HepG2 (cell line): ENCODE data around the gene CTSA. TPM values are rescaled to one million over a fixed set of nuclear protein-coding genes. Genes with fewer than 3 reads are reported as not detected.

Experiments used
- ARID4A ChIP-seq: sonication (generic); formaldehyde crosslinking; IDR thresholded peaks from 2 replicates; pipeline ENCODE4 v1.5.0; 2020; ENCODE audit warnings: mild to moderate bottlenecking, missing genetic modification reagents, borderline replicate concordance
- BRD4 ChIP-seq: sonication (generic); formaldehyde crosslinking; IDR thresholded peaks from 2 replicates; pipeline ENCODE4 v1.4.0; 2020; ENCODE audit warnings: missing genetic modification reagents
- CCDC6 ChIP-seq: sonication (generic); formaldehyde crosslinking; IDR thresholded peaks from 2 replicates; pipeline ENCODE4 v1.8.1; 2022; ENCODE audit warnings: mild to moderate bottlenecking, missing genetic modification reagents, moderate library complexity
- GZF1 ChIP-seq: sonication (generic); formaldehyde crosslinking; IDR thresholded peaks from 2 replicates; pipeline ENCODE4 v1.5.1; 2020; ENCODE audit warnings: mild to moderate bottlenecking, missing genetic modification reagents
- KDM1A ChIP-seq: IDR thresholded peaks from 2 replicates; pipeline ENCODE4 v1.6.1; 2016; ENCODE audit warnings: missing compliant biosample characterization
- LCORL ChIP-seq, 2 experiments: fragments of 450-650 bp in 1 of 2; sonication (generic) in 1 of 2; formaldehyde crosslinking in 1 of 2; IDR thresholded peaks; 2 replicates each; pipeline versions ENCODE4 v1.5.0 to v1.6.1; 2017 to 2020; ENCODE audit warnings: antibody characterized with exemption in 1 of 2, missing genetic modification reagents in 1 of 2
- POGK ChIP-seq: sonication (generic); formaldehyde crosslinking; conservative IDR thresholded peaks from 2 replicates; pipeline ENCODE4 v1.8.0; 2022; ENCODE audit warnings: mild to moderate bottlenecking, moderate library complexity, missing genetic modification reagents
- SMAD1 ChIP-seq: sonication (generic); formaldehyde crosslinking; IDR thresholded peaks from 2 replicates; pipeline ENCODE4 v1.4.0; 2020; ENCODE audit warnings: missing genetic modification reagents, low read depth, mild to moderate bottlenecking, borderline replicate concordance
- TCF7L2 ChIP-seq: IDR thresholded peaks from 2 replicates; pipeline ENCODE4 v1.6.1; 2011; ENCODE audit warnings: mild to moderate bottlenecking, low read depth, low read length, moderate library complexity
- ZNF564 ChIP-seq: sonication (generic); formaldehyde crosslinking; IDR thresholded peaks from 2 replicates; pipeline ENCODE4 v1.8.1; 2023; ENCODE audit warnings: mild to moderate bottlenecking, missing genetic modification reagents
- ZNF609 ChIP-seq: sonication (generic); formaldehyde crosslinking; IDR thresholded peaks from 2 replicates; pipeline ENCODE4 v1.4.0; 2020; ENCODE audit warnings: mild to moderate bottlenecking, missing genetic modification reagents, borderline replicate concordance
- ZNF652 ChIP-seq: IDR thresholded peaks from 2 replicates; pipeline ENCODE4 v1.6.1; 2016; ENCODE audit warnings: low read depth, borderline replicate concordance
- ZNF672 ChIP-seq: sonication (generic); formaldehyde crosslinking; IDR thresholded peaks from 2 replicates; pipeline ENCODE4 v1.8.1; 2022; ENCODE audit warnings: missing genetic modification reagents
- ZNF746 ChIP-seq: sonication (generic); formaldehyde crosslinking; IDR thresholded peaks from 2 replicates; pipeline ENCODE4 v1.8.0; 2022; ENCODE audit warnings: mild to moderate bottlenecking, missing genetic modification reagents
- polyA plus RNA-seq, 8 experiments: library from polyadenylated mRNA; depleted of rRNA in 3 of 8; stranded (reverse) in 7 of 8; unstranded in 1 of 8; fragments of >200 nt; fragmentation: Illumina TruSeq in 4 of 8; extraction: Trizol in 4 of 8; gene quantifications; 2 replicates each; pipeline versions ENCODE4 v1.2.1 to v1.2.3, GENCODE V29; 2011 to 2016; ENCODE audit warnings: low read depth in 4 of 8, missing spikeins in 1 of 8, mixed read lengths in 1 of 8; ENCODE audit not compliant: insufficient read depth in 1 of 8
- total RNA-seq, 5 experiments: library from RNA; depleted of rRNA; stranded (reverse); fragments of >200 nt; fragmentation: Illumina TruSeq; extraction: Trizol; gene quantifications; 2 replicates each; pipeline ENCODE4 v1.2.3, GENCODE V29; 2016; ENCODE audit warnings: low read depth in 1 of 5

CTSA gene
- total and polyA plus RNA-seq, 2 of the 13 experiments (the other 11 are each of a cell fraction or from before 2014, with no cell fraction given), result 202 to 231 TPM

- TF ChIP-seq ZNF652 (peak; percentile 82), LCORL (IDR thresholded peaks at IDR 0.05) (no peak), LCORL (CRISPR knock-in tag; IDR thresholded peaks at IDR 0.05) (peak; percentile 79; the same call in 1 of the 2 replicates), ZNF564 (CRISPR knock-in tag) (0 out of 2 replicates have a peak, but pooled peaks have one; percentile 18), ZNF746 (CRISPR knock-in tag) (0 out of 2 replicates have a peak, but pooled peaks have one; percentile 38), ZNF609 (CRISPR knock-in tag) (peak; percentile 80; the same call in 1 of the 2 replicates), POGK (CRISPR knock-in tag) (0 out of 2 replicates have a peak, but pooled peaks have one; percentile 13), ARID4A (peak; percentile 62; the same call in 1 of the 2 replicates), CCDC6 (CRISPR knock-in tag) (peak; percentile 12; the same call in 1 of the 2 replicates), SMAD1 (CRISPR knock-in tag) (peak; percentile 55; the same call in 1 of the 2 replicates), KDM1A (CRISPR knock-in tag) (no peak), GZF1 (no peak; the same call in 1 of the 2 replicates), ZNF672 (CRISPR knock-in tag) (no peak), BRD4 (CRISPR knock-in tag) (0 out of 2 replicates have a peak, but pooled peaks have one; percentile 84), TCF7L2 (no peak)
Observed at GRCh38 chr20:45933266-45934045, 42.3 kb downstream of the CTSA start (continued).
